Measurements from ENCODE around the gene GRIA1.

- TF ChIP-seq CTCF (IDR thresholded peaks at IDR 0.05) = no peak
- no peak for TF ChIP-seq EZH2 (IDR thresholded peaks at IDR 0.05; ENCODE audit: borderline replicate concordance, insufficient read depth, low read depth, low read length, poor library complexity, severe bottlenecking)
Observed at GRCh38 chr5:153784277-153784676, 293.8 kb downstream of the GRIA1 start.

Data from B cell (primary cell).